HG03575 (cell line): ENCODE results near the gene GMDS.

ENCODE experiments used
- ATAC-seq: cut with Tn5 transposase; IDR thresholded peaks from one replicate; pipeline ENCODE4 v1.9.1; 2021; ENCODE audit not compliant: unreplicated experiment, insufficient number of reproducible peaks, low FRiP score; ENCODE audit errors: extremely low read depth

The GMDS gene

DNA sequence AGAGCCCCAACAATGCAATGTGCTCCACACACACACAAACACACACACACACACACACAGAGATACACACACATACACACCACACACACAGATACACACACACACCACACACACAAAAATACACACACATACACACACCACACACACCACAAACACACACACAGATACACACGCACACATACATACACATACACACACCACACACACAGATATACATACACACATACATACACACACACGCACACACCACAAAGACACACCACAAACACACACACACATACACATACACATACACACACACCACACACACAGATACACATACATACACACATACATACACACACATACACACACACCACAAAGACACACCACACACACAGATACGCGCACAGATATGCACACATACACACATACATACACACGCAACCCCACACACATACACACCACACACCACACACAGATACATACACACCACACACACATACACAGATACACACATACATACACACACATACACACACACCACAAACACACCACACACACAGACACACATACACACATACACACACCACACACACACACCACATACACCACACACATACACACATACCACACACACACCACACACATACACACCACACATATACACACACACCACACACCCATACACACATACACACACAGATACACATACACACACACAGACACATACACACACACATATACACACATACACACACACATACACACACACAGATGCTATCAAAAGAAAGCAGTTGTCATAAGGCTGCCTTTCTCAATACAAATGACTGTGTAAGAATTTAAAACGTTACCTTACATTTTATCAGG lies 507.7 kb downstream of the GMDS start:
- ATAC-seq = no peak

GRCh38 chr6:1736346-1737105 lies 508.9 kb downstream of the GMDS start:
- no peak for ATAC-seq

- no peak for ATAC-seq
Measured at GRCh38 chr6:1735239-1735803, 510.1 kb downstream of the GMDS start.

DNA sequence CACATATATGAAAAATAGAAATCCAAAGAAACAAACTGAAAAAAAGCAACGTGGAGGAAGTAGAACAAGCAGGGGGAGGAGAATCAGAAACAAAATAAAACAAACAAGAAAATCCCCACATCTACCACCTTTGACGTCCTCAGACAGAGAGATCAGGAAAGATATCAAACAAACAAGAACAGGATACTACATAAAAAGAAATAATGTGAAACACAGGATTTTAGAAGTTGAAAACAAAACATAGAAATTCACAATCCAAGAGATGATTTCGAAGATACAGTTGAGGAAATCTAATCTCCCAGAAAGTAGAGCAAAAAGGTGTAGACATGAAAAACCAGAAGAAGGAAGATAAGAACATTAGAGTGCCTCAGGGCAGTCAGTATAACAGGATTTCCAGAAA lies 514.5 kb downstream of the GMDS start:
- ATAC-seq = no peak

DNA sequence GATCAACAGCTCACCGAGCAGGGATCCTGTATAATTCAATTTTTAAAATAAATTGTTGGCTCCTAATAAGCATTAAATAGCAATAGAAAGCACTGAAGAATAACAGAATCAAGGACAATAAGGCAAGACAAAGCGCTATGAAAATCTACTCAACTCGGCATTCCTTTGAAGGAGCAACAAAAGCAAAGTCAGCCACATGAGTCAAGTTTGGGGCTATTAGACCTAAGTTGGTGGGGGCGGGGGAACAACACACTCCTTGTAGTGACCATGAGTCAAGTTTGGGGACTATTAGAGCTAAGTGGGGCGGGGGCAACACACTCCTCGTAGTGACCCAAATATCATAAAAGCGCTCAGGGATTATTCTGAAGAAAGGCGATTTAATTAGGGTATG lies 515.7 kb downstream of the GMDS start:
- no peak for ATAC-seq

DNA sequence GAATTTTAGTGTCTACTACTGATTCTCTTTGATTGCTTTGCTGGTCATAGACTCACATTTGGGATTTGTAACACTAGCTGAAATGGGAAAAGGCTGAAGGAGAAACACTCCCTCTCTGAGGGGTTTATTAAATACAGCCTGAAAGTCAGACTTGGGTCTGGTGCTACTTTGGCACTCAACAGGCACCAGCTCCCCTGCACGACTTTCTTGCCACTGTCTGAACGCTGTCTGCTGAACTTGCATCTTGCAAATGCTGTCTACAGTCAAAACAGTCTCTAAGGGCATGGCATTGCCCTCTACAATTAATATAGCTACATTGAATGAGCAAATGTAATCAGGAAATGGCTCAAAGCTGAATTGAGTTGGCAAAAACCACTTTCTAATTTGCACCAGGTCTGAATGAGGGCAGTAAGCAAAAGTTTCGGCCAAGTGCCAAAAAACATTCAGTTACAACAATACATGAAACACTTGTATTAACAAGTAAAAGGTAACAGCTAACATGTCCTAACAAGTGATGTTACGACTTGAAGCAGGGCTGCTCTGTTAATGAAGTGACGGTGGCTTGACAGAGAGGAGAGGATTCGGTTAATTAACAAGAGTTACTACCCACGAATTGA lies 516.2 kb downstream of the GMDS start:
- ATAC-seq = no peak

- no peak for ATAC-seq
Measured at GRCh38 chr6:1726341-1726768, 519.0 kb downstream of the GMDS start.

DNA sequence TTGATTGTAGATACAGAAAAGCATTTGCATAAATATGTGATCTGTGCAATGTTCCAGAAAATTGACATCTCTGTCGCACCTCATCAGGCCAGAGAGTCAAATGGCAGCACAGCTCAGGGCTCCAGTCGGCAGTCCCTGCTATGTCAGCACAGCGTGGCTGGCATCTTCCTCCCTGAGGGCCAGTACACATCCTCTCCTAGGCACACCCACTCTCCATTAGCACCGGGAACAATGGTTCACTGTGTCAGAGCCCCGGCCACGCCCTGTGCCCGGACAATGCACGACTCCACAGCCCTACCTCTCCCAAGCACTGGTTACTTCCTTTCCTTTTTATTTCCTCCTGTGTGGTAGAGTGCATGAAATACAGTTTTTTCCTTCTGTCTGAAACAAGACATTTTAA lies 520.8 kb downstream of the GMDS start:
- no peak for ATAC-seq

DNA sequence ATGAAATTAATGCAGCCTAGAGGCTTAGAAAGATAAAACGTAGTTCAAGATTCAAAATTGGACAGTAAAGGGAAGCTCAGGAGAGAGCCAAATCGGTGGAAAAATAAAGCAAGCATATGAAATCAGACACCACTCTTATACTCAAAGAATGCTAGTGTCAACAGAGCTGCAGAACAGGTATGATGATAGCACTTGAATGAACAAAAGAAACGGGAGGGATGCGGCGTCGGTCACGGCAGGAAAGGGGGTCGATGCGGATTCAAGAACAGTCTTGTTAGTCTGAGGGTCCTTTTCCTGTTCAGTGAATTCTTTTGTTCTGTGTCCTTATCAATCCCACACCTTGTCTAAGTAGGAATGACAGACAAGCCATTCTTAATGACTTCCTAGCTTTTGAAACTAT lies 521.3 kb downstream of the GMDS start:
- no peak for ATAC-seq

DNA sequence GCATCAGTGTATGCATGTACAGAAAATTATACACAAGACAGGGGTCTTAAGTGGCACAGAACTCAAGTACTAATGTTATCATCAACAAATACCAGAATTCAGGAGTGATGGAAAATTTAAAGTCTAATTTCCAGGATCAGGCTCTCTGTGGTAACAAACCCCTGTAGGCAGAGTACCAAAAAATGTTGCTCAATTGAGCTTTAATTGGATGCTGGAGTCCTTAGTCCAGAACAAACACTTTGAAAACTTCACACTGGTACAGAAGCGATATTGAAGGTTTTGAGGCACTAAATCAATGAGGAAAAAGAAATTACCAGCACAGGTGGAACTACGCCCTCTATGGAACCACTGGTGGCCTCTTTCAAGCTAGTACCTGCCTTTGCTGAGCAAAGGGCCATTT lies 522.6 kb downstream of the GMDS start:
- ATAC-seq = no peak

GRCh38 chr6:1720620-1721322 lies 524.6 kb downstream of the GMDS start:
- ATAC-seq = no peak

DNA sequence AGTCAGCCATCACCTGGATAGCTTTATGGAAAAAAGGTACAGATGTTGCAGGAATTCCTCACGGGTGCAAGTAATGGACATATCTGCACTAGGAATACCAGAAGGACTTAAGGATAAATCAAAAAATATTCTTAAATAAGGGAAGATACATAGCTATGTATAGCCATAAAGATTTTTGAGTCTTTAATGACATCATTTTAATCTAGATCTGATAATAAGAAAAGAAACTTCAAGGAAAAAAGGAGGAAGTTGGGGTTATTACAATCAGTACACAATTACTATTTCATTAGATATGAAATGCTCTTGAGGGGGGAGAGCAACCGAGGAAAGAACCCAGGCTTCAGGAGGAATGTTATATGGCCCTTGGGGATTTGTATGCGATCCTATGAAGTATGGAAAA lies 525.5 kb downstream of the GMDS start:
- ATAC-seq = no peak

DNA sequence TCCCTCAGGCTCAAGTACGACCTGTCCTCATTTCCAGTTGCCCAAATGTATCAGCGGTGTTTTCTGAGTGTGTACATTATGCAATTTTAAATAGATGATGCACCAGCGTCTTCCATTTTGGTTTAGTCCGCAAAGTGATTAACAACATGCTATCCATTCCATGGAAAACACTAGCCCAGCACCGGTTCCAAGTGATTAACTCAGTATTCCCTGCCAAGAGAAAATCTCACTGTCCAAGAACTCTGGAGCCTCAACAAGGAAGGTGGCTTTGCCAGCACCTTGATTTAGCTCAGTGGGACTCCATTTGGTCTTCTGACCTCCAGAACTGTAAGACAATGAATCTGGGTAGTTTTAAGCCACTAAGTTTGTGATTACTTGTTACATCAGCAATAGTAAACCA lies 528.5 kb downstream of the GMDS start:
- no peak for ATAC-seq

- ATAC-seq = no peak
Measured at GRCh38 chr6:1716396-1716795, 529.0 kb downstream of the GMDS start.

GRCh38 chr6:1715336-1715735 lies 530.1 kb downstream of the GMDS start:
- ATAC-seq = no peak

GRCh38 chr6:1714654-1715053 lies 530.8 kb downstream of the GMDS start:
- ATAC-seq = no peak

DNA sequence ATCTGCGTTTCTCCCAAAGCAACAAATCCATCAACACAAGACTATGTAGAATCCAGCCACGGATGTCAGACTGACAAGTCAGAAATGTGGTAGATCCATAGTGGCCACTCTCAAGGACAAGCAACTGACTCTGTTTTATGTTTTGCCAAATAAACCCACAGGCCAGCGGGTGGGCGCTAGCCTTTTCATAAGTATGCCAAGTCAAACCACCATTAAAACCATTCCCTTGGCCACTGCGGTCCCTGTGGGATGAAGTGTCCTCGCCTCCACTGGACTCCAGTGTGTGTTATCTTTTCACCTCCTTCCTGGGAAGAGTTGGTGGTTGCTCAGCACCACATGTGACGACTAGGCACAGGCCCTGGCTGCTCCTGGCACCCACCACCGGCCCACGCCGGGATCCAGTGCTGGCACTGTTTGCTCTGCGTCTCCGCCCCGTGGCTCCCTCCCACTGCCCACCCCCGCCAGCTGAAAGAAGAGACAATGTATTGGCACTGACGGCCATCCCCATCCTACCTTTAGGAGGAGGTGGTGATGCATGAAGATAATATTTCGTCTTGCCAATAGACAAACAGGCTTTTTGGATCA lies 532.3 kb downstream of the GMDS start:
- no peak for ATAC-seq

DNA sequence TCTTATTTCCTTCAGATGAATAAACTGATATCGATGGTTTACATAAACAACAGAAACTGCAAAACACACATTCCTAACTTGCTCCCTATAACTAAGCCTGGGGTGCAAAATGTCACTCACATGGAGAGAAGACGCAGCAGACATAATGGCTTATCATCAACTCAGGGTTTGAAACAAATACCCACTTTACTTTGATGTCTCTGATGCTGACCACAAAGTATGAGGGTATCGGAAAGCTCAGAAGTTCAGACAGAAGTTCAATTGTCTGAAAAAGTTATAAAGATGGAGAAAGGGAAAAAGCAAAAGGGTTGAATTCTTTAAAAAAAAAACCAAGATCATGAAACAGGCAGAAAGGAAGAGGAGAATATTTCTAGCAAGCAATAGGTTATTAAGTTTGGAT lies 533.0 kb downstream of the GMDS start:
- ATAC-seq = no peak

GRCh38 chr6:1711136-1711535 lies 534.3 kb downstream of the GMDS start:
- no peak for ATAC-seq
